ENCODE data around the gene BRPF3.

BRPF3 gene

GRCh38 chr6:36232172-36232571 lies 35.6 kb downstream of the BRPF3 start:
- DNase-seq: no peak

DNA sequence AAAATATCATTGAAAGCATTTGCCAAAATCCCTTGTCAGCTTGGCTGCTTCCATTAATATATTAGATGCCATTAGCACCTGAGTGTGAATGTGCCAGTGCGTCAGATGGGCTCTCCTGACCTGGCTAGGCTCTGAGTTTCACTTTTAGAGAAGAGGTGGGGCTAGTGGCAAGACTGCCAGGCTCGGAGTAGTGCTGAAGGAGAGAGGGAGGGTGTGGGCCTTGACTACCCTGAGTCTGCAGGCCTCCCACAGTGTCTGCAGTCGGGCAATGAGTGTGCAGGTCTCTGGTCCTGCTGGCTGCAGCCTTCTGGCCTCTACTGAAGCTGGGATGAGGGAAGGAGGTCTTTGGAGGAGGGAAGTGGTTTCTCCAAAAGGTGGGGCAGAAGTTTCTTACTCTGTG lies 38.8 kb downstream of the BRPF3 start:
- DNase-seq: no peak

- DNase-seq: no peak
Measured at GRCh38 chr6:36235862-36236261, 39.3 kb downstream of the BRPF3 start.

DNA sequence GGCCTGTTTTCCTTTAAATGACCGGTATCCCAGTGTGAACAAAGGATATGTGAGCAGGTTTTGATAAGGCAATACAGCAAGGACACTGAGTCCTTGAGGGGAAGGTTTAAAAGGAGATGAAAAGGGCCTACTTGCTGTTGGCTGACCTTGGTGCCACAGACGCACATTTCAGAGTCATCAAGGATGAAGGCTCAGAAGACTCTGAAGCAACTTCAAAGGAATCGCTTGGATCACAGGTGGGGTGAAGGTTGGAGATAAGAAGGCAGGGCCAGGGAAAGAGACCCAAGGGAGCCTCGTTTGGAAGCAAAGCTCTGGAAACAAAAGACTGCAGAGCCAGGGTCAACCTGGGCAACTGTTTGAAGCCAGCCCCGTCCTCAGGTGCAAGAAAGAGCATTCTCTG lies 43.2 kb downstream of the BRPF3 start:
- no peak for DNase-seq

DNA sequence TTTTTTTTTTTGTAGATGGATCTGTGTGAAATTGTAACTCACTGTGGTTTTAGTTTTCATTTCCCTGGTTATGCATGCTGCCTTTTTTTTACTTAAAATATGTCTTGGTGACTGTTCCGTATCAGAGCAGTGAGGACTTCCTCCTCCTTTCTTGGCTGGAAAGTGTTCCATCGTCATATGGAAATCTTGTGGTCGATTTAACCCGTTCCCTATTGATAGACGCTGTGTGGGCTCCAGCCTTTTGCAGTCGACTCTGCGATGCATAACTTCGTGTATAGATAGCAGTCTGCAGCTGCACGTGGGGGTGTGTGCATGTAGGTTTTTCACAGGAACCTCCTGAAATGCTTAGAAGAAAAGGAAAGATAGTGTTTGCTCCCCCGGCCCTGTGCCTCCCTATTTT lies 45.2 kb downstream of the BRPF3 start:
- no peak for DNase-seq

GRCh38 chr6:36242161-36242560 lies 45.6 kb downstream of the BRPF3 start:
- no peak for DNase-seq

DNA sequence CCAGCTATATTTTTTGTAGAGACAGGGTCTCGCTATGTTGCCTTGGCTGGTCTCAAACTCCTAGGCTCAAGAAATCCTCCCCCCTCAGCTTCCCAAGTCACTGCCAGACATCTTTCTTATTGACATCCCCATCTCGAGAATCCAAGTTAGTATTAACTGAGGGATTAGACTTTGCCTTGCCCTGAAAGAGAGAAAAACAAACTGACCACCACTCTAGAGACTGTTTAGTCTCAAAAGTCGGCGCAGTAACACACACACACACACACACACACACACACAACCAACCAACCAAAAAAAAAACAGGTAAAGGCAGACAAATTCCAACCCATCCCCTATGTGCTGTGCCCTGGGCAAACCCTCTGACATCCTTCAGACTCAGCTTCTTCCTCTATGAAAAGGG lies 46.1 kb downstream of the BRPF3 start:
- no peak for DNase-seq

GRCh38 chr6:36243562-36244212 lies 47.1 kb downstream of the BRPF3 start:
- DNase-seq: no peak

DNA sequence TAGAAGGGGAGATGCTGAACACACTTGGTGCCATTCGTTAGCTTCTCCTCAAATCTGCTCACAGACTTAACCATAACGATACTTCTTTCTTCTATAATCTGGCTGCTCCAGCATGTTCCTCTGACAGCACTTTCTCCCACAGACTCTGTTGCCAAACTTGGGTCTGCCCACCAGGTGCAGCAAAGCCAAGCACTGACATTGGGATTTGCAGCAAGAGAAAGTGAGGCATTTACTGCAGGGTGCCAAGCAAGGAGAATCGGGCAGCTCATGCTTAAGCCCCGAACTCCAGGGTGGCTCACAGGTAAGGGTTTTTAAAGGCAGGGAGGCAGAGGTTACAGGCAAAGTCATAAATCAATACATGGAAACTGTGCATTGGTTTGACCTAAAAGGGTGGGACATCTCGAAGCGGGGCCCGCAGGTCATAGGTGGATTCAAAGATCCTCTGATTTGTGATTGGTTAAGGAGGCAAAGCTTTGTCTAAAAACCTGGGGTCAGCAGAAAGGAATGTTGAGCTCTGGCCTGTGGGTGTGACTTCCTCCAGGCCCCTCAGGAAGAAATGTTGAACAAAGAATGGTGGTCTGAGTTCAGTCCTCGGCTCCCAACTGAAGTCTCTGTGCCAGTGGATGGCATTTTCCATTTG lies 48.2 kb downstream of the BRPF3 start:
- no peak for DNase-seq

- no peak for DNase-seq
Measured at GRCh38 chr6:36245572-36246061, 49.1 kb downstream of the BRPF3 start.

GRCh38 chr6:36246506-36247268 lies 50.1 kb downstream of the BRPF3 start:
- no peak for DNase-seq

DNA sequence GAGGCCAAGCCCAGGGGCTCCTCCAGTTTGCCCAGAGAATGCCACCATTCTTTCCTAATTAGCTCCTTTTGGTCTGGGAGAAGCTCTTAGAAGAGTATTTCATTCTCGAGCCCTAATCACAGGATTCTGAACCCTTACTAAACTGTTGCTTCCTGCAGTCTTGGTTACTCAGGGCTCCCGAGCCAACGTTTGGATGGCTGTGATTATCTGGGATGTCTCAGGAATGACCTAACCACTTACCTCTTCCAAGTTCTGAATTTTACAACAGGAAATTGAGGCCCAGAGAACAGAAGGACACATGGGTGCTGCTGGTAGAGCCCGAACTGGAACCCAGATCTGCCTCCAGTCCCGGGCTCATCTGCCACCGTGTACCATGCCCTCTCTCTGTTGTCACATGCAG lies 51.1 kb downstream of the BRPF3 start:
- DNase-seq: no peak

DNA sequence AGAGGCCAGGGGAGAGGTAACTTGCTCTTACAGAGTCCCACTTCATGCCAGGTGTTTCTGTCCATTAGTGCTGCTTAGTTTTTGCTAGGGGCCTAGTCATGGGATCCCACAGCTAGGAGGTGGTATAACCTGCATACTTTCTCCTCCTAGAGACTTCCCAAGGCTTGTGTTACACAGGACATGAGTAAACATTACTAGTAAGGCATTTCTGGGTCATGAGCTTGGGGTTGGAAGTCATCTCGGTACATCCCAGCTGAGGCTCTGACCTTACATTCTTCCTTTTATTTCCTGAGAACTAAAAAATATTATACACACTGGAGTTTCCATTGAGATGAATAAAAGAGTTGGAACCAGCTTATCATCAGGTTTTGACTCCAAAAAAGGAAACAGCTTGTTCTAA lies 52.4 kb downstream of the BRPF3 start:
- DNase-seq: no peak

- no peak for DNase-seq
Measured at GRCh38 chr6:36249536-36249935, 53.0 kb downstream of the BRPF3 start.

- no peak for DNase-seq
Measured at GRCh38 chr6:36252005-36252404, 55.5 kb downstream of the BRPF3 start.

- DNase-seq: no peak
Measured at GRCh38 chr6:36263390-36264000, 67.0 kb downstream of the BRPF3 start.

DNA sequence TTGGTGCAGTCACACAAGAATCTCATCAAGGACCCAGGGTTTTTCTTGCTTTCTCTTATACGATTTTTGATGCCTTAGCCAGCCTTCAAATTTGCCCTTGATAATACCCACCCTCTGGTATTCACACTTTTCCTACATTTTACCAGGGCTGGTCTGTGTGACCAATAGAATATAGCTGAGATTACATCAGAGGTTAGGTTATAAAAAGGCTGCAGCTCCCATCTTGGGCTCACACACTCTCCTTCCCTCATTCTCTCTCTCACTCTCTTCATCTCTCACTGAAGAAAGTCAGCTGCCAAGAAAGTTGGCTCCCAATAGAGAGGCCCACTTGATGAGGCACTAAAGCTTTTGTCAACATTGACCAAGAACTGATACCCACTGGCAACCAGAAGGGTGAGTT lies 69.2 kb downstream of the BRPF3 start:
- DNase-seq: no peak

DNA sequence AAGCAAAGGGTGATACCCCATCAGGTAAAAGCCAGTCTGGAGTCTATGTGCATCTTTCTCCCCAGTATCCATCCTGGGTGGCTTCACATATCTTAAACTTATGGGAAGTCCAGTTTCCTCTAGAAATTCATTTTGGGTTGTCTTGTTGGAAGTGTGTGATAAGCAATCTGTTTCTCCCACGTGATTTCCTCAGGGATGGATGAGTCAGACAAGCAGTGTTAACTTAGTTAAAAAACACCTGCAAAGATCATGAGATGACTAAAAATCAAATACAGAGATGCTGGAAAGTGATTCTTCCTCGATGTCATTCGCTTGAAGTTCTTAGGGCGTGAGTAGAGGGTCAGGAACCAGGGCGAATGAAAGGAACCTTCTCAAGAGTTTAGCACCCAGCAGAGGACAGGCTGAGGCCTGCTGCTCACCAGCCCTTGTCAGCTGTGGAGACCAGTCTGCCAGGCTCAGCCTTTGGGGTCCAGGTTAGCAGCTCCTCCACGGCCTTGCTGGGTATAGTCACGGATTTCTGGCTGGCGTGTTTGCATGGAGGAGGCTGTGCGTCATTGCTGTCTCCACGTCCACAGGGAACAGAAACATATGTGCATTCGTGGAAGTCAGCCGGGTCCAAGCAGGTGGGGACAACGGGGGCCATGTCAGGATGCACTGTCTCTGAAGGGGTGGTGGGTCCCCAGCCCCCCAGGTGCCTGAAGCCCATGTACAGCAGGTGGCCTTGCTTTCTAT lies 70.5 kb downstream of the BRPF3 start:
- no peak for DNase-seq

DNA sequence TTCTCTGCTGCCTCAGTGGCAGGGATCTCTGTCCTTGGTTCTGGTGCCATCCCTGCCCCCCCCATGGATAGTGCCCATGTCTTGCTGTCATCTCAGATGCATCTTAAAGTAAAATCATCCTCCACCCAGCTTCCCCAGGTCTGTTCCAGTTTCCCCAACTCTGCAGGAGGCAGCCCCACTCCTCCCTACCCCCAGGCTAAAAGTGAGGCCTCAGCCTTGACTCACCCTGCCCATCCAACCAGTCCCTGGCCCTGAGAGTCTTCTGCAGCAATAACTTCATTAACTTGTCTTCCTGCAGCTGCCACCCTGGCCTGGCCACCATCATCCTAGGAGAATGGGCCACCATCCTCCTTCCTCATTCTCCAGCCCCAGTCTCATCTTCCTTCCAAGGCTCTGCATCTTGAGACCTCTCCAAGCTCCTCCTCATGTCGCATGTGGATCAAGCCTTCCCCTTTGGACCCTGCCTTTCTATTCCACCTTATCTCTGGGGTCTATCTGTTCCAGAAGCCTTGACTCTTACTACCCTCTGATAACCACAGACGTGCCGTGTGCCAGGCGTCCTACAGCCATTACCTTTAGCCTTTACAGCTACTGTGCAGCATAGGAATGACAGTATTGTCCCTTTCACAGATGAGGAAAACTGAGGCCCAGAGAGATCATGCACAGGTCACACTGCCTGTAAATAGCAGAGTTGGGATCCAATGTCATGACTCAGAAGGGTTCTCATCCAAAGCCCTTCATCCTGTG lies 71.4 kb downstream of the BRPF3 start:
- no peak for DNase-seq

DNA sequence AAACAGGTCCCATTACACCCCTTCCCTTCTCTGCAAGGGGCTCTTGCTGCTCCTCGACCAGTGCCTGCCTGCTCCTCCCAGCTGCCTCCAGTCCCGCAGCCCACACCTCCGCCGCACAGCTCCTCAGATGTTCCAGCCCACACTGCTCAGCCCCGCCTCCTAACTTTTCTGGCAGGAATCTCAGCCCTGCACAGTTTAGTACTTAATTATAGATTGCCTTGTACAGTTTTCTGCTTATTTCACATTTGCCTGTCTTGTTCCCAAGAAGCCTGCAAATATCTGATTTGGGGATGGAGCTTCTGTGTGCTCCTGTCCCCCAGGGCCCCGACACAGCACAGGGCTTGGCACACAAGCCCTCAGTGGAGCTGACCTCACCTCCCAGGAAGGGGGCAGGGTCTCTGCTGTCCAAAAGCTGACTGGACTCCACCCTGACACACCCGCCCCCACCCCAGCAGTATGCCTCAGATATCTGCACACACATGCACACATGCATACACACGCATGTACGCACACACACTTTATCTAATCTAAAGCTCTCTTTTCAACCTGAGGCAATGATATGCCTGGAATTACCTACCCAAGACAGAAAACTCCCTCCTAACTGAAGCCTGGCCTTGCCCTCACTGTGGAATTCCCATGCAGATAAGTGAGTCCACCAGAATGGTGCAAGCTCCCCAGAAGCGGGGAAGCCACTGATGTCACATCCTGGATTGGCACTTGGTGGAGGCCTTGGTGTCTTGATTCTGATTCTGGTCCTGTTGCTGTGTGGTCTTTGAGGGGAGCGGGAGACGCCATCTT lies 72.1 kb downstream of the BRPF3 start:
- DNase-seq: no peak
